Natural killer cell treated with Interleukin-12 subunit alpha and Interleukin-12 subunit beta and Interleukin-15 and Interleukin-18, amount 100 ng/mL, for 72 hours (primary cell): Measurements from ENCODE around the gene ACTRT2. TPM values are rescaled to one million over a fixed set of nuclear protein-coding genes. Genes with fewer than 3 reads are reported as not detected.

ENCODE experiments used
- ATAC-seq, 2 donors: fragments of 150-1000 bp; cut with Tn5 transposase in 1 of 2; sonication (Bioruptor Pico), chemical (Tn5 transposase) in 1 of 2; 2 replicates each; pipeline ENCODE4 v1.10.0; 2021
- DNase-seq: peaks from one replicate; pipeline ENCODE4 v3.0.0; 2022; ENCODE audit warnings: low spot score
- H3K27ac Mint-ChIP-seq, 2 donors: 1 replicate in 1 of 2; 2 replicates in 1 of 2; pipeline ENCODE4 v1.8.0; 2022; ENCODE audit warnings: mixed read lengths in 2 of 2, mild to moderate bottlenecking in 1 of 2, moderate library complexity in 1 of 2
- H3K27me3 Mint-ChIP-seq, 2 donors: 1 replicate in 1 of 2; 2 replicates in 1 of 2; pipeline ENCODE4 v1.8.0; 2022; ENCODE audit warnings: mixed read lengths in 2 of 2
- H3K36me3 Mint-ChIP-seq: one replicate; pipeline ENCODE4 v1.8.0; 2022; ENCODE audit warnings: mixed read lengths
- H3K4me1 Mint-ChIP-seq, 2 donors: 1 replicate in 1 of 2; 2 replicates in 1 of 2; pipeline ENCODE4 v1.8.0; 2022; ENCODE audit warnings: low read depth in 2 of 2, mixed read lengths in 2 of 2, mild to moderate bottlenecking in 1 of 2
- H3K4me3 Mint-ChIP-seq: one replicate; pipeline ENCODE4 v1.8.0; 2022; ENCODE audit warnings: mixed read lengths
- H3K9me3 Mint-ChIP-seq: 2 replicates; pipeline ENCODE4 v1.8.0; 2022; ENCODE audit warnings: mixed read lengths
- total RNA-seq, 2 donors: library from RNA; stranded (reverse); gene quantifications; one replicate each; pipeline ENCODE4 v1.2.3, GENCODE V29; 2022

Gene ACTRT2
- total RNA-seq, 2 donors from 2014 or later: not detected

GRCh38 chr1:3049905-3050304, 28.6 kb downstream of the ACTRT2 start:
- H3K27me3 Mint-ChIP-seq: peaks cover 23 to 43% of the 10 kb centered on the region in 2 donors
- H3K27ac Mint-ChIP-seq: no peak overlapping the region
- DNase-seq: peak; percentile 48
- H3K4me1 Mint-ChIP-seq: peaks cover 3 to 6% of the 10 kb centered on the region in 2 donors
- H3K36me3 Mint-ChIP-seq: peaks cover 4% of the 10 kb centered on the region
- H3K4me3 Mint-ChIP-seq: no peak overlapping the region
- peak; percentile 32 to 56 for ATAC-seq
- peaks cover 5% of the 10 kb centered on the region for H3K9me3 Mint-ChIP-seq

DNA sequence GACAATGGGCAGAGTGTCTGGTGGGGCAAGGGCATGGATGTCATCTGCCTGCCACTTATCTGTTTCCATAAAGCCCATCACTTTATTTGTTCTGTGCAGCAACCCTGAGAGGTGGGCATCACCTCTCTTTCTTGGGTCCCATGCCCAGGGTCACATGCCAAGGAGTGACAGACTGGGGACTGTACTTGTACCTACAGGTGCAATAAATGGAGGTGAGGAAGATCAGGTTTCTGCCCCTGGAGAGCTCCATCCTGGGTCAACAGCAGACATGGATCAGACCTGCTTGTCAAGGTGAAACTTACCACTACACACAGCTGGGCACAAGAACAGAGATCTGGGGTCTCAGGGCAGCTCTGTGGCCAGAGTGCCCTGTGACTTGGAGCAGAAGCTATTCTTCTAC, 29.3 kb downstream of the ACTRT2 start:
- H3K4me1 Mint-ChIP-seq: peaks cover 3 to 6% of the 10 kb centered on the region in 2 donors
- no peak overlapping the region for H3K27ac Mint-ChIP-seq
- DNase-seq (peak; percentile 8), ATAC-seq (no peak)
- peaks cover 21 to 39% of the 10 kb centered on the region in 2 donors for H3K27me3 Mint-ChIP-seq
- no peak overlapping the region for H3K4me3 Mint-ChIP-seq
- peaks cover 5% of the 10 kb centered on the region for H3K9me3 Mint-ChIP-seq
- peaks cover 4% of the 10 kb centered on the region for H3K36me3 Mint-ChIP-seq

DNA sequence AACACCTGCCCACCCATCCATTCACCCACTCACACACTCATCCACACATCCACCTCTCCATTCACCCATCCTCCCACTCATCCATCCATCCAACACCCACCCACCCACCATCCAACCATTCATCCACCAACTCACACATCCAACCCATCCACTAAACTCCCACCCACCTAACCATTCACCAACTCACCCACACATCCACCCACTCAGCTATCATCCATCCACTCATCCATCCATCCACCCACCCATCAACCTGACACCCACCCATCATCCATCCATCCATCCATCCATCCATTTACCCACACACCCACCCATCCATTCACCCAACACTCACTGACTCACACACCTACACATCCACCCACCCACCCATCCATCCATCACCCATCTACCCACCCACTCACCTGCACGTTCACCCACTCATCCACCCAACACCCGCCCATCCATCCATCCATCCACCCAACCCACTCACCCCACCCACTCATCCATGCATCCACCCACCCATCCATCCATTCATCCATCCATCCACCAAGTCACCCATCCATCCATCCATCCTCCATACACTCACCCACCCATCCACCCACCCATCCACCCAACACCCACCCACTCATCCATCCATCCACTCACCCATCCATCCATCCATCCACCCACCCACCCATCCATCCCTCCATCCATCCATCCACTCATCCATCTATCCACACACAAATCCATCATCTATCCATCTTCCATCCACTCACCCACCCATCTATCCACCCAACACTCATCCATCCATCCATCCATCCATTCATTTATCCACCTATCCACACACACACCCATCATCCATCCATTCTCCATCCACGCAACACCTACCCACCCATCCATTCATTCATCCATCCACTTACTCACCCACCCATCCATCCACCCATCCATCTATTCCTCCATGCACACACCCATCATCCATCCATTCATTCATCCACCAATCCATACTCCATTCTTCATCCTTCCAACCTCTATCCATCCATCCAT, 30.3 kb downstream of the ACTRT2 start:
- peaks cover 4% of the 10 kb centered on the region for H3K36me3 Mint-ChIP-seq
- peaks cover 5% of the 10 kb centered on the region for H3K9me3 Mint-ChIP-seq
- no peak overlapping the region for H3K27ac Mint-ChIP-seq
- peaks cover 16 to 29% of the 10 kb centered on the region in 2 donors for H3K27me3 Mint-ChIP-seq
- DNase-seq (peak; percentile 35), ATAC-seq (no peak)
- H3K4me3 Mint-ChIP-seq: no peak overlapping the region
- H3K4me1 Mint-ChIP-seq: peaks cover 3 to 6% of the 10 kb centered on the region in 2 donors

DNA sequence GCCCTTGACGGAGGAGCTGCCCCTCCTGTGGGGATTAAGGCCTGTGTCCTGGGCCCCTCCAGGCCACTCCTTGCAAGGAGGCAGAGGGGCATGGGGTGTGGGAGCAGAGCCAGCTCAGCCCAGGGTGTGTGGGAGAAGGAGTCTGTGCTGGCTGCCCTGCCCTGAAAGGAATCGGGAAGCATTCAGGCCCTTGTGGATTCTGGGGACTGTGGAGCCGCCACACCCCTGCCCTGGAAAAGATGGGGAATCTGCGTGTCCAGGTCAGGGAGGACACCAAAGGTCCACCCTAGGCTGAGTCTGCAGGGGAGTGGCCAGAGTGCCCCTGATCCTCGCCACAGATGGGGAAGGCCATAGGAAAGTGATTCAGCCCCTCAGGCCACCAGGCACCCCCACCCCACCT, 31.2 kb downstream of the ACTRT2 start:
- no peak overlapping the region for H3K4me3 Mint-ChIP-seq
- ATAC-seq (no peak), DNase-seq (peak; percentile 40)
- H3K36me3 Mint-ChIP-seq: peaks cover 4% of the 10 kb centered on the region
- no peak overlapping the region for H3K27ac Mint-ChIP-seq
- H3K27me3 Mint-ChIP-seq: peaks cover 12 to 24% of the 10 kb centered on the region in 2 donors
- H3K9me3 Mint-ChIP-seq: peaks cover 5% of the 10 kb centered on the region
- peaks cover 3 to 6% of the 10 kb centered on the region in 2 donors for H3K4me1 Mint-ChIP-seq

DNA sequence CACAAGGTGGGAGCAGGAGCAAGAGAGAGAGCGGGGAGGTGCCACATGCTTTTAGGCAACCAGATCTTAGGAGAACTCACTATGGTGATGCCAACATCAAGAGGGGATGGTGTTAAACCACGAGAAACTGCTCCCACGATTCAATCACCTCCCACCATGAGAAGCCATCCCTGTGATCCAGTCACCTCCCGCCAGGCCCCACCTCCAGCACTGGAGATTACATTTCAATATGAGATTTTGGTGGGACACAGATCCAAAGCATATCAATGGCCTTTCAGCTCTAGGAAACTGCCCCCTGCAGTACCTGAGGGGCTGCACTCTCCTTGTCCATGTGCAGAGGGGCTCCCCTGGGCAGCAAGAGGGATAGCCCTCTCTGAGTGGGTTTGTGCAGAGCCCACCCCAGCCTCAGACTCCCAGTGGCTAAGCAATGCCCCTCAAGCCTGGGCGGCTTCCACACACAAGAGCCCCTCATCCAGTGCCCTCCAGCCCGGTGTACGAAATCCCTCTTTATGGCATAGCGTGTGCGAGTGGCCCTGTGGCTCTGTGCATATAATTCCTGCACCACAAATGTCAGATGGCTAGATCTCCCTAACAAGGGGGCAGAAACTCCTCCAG, 32.2 kb downstream of the ACTRT2 start:
- peaks cover 3 to 6% of the 10 kb centered on the region in 2 donors for H3K4me1 Mint-ChIP-seq
- peaks cover 13 to 15% of the 10 kb centered on the region in 2 donors for H3K27me3 Mint-ChIP-seq
- ATAC-seq: no peak
- no peak overlapping the region for H3K27ac Mint-ChIP-seq
- no peak overlapping the region for H3K4me3 Mint-ChIP-seq
- H3K36me3 Mint-ChIP-seq: peaks cover 4% of the 10 kb centered on the region
- DNase-seq: peak; percentile 31
- peaks cover 5% of the 10 kb centered on the region for H3K9me3 Mint-ChIP-seq

DNA sequence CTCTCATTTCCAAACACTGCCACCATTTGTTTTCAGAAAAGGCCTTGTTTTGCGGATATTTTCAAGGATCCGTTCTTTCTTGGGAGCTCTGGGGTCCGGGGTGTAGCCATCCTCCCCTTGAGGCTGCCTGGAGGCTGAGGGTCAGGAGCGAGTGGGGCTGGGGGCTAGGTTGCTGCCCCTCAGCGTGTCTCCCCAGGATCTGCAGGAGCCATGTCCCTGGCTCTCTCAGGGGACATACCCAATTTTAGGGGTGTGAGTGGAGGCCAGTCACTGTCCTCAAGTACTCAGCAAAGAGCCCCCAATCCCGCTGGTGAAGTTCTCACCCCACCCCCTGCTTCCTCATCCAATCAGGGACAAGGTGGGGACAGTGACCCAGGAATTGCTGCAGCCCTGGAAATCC, 32.7 kb downstream of the ACTRT2 start:
- no peak overlapping the region for H3K4me3 Mint-ChIP-seq

GRCh38 chr1:3054474-3054873, 33.2 kb downstream of the ACTRT2 start:
- Mint-ChIP-seq H3K36me3 (peaks cover 4% of the 10 kb centered on the region), H3K4me1 (peaks cover 3 to 6% of the 10 kb centered on the region in 2 donors), H3K9me3 (peaks cover 5% of the 10 kb centered on the region), H3K27ac (no peak overlapping the region), H3K4me3 (no peak overlapping the region), H3K27me3 (peaks cover 16 to 23% of the 10 kb centered on the region in 2 donors)
- ATAC-seq: no peak
- DNase-seq: peak; percentile 12

More for the DNA sequence above, 32.7 kb downstream of the ACTRT2 start:
- Mint-ChIP-seq H3K4me1 (peaks cover 3 to 6% of the 10 kb centered on the region in 2 donors), H3K27ac (no peak overlapping the region), H3K9me3 (peaks cover 5% of the 10 kb centered on the region), H3K27me3 (peaks cover 14 to 20% of the 10 kb centered on the region in 2 donors), H3K36me3 (peaks cover 4% of the 10 kb centered on the region)
- DNase-seq (no peak), ATAC-seq (no peak)

DNA sequence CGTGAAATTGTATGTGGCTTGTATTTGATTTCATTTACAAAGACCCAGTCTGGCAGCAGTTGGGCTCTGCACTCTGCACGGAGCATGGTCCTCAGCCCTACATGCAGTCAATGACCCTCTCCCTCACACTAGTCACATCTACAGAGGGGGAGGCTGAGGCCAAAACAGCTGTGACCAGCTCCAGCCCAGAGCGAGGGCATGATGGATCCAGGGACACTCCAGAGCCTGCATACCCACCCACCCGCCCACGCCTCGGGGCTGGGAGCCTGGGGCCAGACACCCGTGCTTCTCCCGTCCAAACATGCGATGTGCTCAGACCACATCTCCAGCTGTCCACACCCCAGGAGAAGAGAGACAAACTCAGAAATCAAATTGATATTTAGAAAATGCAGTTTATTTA, 33.8 kb downstream of the ACTRT2 start:
- Mint-ChIP-seq H3K9me3 (peaks cover 5% of the 10 kb centered on the region), H3K4me3 (no peak overlapping the region), H3K4me1 (peaks cover 3 to 6% of the 10 kb centered on the region in 2 donors), H3K27me3 (peaks cover 16 to 23% of the 10 kb centered on the region in 2 donors), H3K27ac (no peak overlapping the region), H3K36me3 (peaks cover 4% of the 10 kb centered on the region)
- ATAC-seq: no peak
- DNase-seq: peak; percentile 28

GRCh38 chr1:3056641-3057040, 35.4 kb downstream of the ACTRT2 start:
- Mint-ChIP-seq H3K9me3 (peaks cover 5% of the 10 kb centered on the region), H3K27ac (no peak overlapping the region), H3K4me1 (peaks cover 3 to 6% of the 10 kb centered on the region in 2 donors), H3K4me3 (no peak overlapping the region), H3K36me3 (peaks cover 4% of the 10 kb centered on the region), H3K27me3 (peaks cover 16 to 17% of the 10 kb centered on the region in 2 donors)
- DNase-seq (no peak), ATAC-seq (no peak)

GRCh38 chr1:3058263-3059030, 37.2 kb downstream of the ACTRT2 start:
- H3K4me1 Mint-ChIP-seq: no peaks in the 10 kb centered on the region
- H3K27me3 Mint-ChIP-seq: peaks cover 7 to 9% of the 10 kb centered on the region in 2 donors
- H3K4me3 Mint-ChIP-seq: no peak overlapping the region
- no peaks in the 10 kb centered on the region for H3K9me3 Mint-ChIP-seq
- DNase-seq (peak; percentile 45), ATAC-seq (no peak)
- no peak overlapping the region for H3K27ac Mint-ChIP-seq
- H3K36me3 Mint-ChIP-seq: no peaks in the 10 kb centered on the region

DNA sequence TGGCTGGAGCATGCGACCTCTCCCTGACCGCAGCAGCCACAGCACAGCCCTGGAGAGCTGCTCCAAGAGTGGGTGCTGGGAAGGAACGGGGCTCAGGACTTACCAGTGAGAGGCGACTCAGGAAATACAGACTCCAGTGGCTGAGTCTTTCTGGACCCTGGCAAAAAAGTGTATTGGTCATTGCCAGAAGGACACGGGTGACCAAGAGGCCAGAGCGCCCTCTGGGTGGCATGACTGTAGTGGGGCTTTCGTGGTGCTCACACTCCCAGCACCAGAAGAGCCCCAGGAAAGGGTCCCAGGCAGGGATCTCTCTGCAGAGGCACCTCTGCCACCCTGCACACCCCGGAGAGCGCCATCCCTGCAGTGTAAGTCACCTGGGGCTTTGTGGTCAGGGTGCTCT, 38.9 kb downstream of the ACTRT2 start:
- Mint-ChIP-seq H3K4me3 (no peak overlapping the region), H3K4me1 (no peaks in the 10 kb centered on the region), H3K27ac (no peak overlapping the region), H3K27me3 (peaks cover 9% of the 10 kb centered on the region in 2 donors), H3K9me3 (no peaks in the 10 kb centered on the region), H3K36me3 (no peaks in the 10 kb centered on the region)
- ATAC-seq (no peak), DNase-seq (peak; percentile 22)

DNA sequence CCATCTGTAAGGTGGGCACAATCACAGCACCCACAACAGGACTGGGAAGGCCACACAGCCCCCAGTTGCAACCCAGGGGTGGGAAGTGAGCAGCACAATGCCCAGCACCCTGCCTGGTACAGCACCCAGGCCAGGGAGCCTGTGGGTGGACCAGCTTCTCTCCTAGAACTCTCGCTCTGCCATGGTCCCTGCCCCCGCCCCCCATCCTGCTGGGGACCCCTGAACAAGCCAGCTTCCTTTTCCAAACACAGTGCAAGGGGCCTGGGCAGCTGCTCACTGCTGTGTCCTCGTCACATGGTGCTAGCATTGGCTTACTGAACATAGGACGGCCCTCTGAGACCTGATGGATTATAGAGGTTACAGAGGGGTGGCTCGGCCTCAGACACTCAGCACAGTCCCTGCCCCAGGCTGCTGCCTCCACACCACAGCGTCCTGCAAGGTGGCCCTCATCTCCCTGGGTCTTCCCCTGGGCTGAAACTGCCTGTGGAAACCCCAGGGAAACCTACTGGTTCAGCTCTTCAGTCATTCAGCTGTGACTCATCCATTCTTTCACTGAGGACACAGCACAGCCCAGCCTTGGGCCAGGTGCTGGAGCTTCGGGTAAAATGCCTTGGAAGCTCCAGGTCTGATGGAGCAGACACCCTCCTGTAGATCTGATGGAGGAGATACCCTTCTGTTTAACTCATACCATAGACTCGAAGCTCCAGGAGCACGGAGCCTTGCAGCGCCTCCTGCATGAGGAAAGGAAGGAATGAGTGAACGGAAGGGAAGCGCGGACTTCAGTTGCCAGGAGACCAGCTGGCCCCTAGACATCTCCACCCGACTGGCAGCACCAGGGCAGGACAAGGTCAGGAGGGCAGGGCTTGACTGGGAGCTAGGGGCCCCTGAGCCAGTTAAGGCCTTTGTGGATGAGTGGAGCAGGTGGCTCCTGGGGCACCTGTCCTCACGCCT, 39.6 kb downstream of the ACTRT2 start:
- Mint-ChIP-seq H3K36me3 (no peaks in the 10 kb centered on the region), H3K4me3 (no peak overlapping the region), H3K4me1 (no peaks in the 10 kb centered on the region), H3K27me3 (peaks cover 9 to 10% of the 10 kb centered on the region in 2 donors), H3K27ac (no peak overlapping the region), H3K9me3 (no peaks in the 10 kb centered on the region)
- peak; percentile 40 for DNase-seq
- ATAC-seq: peak in 1 of 2 donors; percentile 25
